Mesendoderm (in vitro differentiated cells): Measurements from ENCODE around the gene RNF130.

ENCODE experiments used
- DNase-seq: peaks from one replicate; pipeline ENCODE4 v3.0.0; 2013
- H2AK5ac ChIP-seq: 2 replicates; pipeline ENCODE4 v1.6.1; 2013; ENCODE audit warnings: low read length, inconsistent platforms
- H2BK120ac ChIP-seq: 2 replicates; pipeline ENCODE4 v1.6.1; 2013; ENCODE audit warnings: low read depth, mild to moderate bottlenecking, low read length, moderate library complexity, mixed read lengths
- H2BK15ac ChIP-seq: replicated peaks from 2 replicates; pipeline ENCODE4 v1.6.1; 2013; ENCODE audit warnings: low read depth, mild to moderate bottlenecking, moderate library complexity
- H2BK5ac ChIP-seq: 2 replicates; pipeline ENCODE4 v1.6.1; 2013; ENCODE audit warnings: low read length, inconsistent platforms
- H3K18ac ChIP-seq: 2 replicates; pipeline ENCODE4 v1.6.1; 2013; ENCODE audit warnings: mild to moderate bottlenecking, low read length, mixed read lengths
- H3K23ac ChIP-seq: one replicate; pipeline ENCODE4 v1.6.1; 2013; ENCODE audit warnings: low read length
- H3K27ac ChIP-seq: 2 replicates; pipeline ENCODE4 v1.5.1; 2013; ENCODE audit warnings: low read depth, mild to moderate bottlenecking, inconsistent platforms, low read length, moderate library complexity
- H3K27me3 ChIP-seq: 2 replicates; pipeline ENCODE4 v1.6.1; 2013; ENCODE audit warnings: low read length, control low read depth, mild to moderate bottlenecking, inconsistent platforms; ENCODE audit not compliant: insufficient read depth, poor library complexity
- H3K36me3 ChIP-seq: 2 replicates; pipeline ENCODE4 v1.6.1; 2013; ENCODE audit warnings: low read length, inconsistent platforms; ENCODE audit not compliant: control insufficient read depth, insufficient read depth
- H3K4ac ChIP-seq: one replicate; pipeline ENCODE4 v1.6.1; 2013; ENCODE audit warnings: low read depth, mild to moderate bottlenecking, low read length, moderate library complexity
- H3K4me1 ChIP-seq: 2 replicates; pipeline ENCODE4 v1.6.1; 2013; ENCODE audit warnings: low read depth, low read length, inconsistent platforms; ENCODE audit not compliant: control insufficient read depth
- H3K4me2 ChIP-seq: 2 replicates; pipeline ENCODE4 v1.6.1; 2013; ENCODE audit warnings: low read length
- H3K4me3 ChIP-seq: 2 replicates; pipeline ENCODE4 v1.5.1; 2013; ENCODE audit warnings: mild to moderate bottlenecking, low read length
- H3K56ac ChIP-seq: one replicate; pipeline ENCODE4 v1.6.1; 2013; ENCODE audit warnings: low read length
- H3K79me1 ChIP-seq: 2 replicates; pipeline ENCODE4 v1.6.1; 2013; ENCODE audit warnings: low read length, inconsistent platforms
- H3K79me2 ChIP-seq: 2 replicates; pipeline ENCODE4 v1.6.1; 2013; ENCODE audit warnings: mild to moderate bottlenecking, low read length; ENCODE audit not compliant: control insufficient read depth, insufficient read depth
- H3K9ac ChIP-seq: 2 replicates; pipeline ENCODE4 v1.6.1; 2013; ENCODE audit warnings: low read length, inconsistent platforms
- H4K5ac ChIP-seq: one replicate; pipeline ENCODE4 v1.6.1; 2013; ENCODE audit warnings: low read length
- H4K8ac ChIP-seq: one replicate; pipeline ENCODE4 v1.6.1; 2013; ENCODE audit warnings: low read depth, mild to moderate bottlenecking, control low read depth, low read length, moderate library complexity
- WGBS: extraction: QIAGEN DNeasy Blood & Tissue Kit; methylation state at CpG from one replicate; pipeline ENCODE4 v1.1.7; 2013; ENCODE audit warnings: low lambda C conversion rate, missing lambda C conversion rate; ENCODE audit not compliant: insufficient coverage; ENCODE audit errors: extremely low coverage; 5-methylcytosine and 5-hydroxymethylcytosine counted together

The RNF130 gene

GRCh38 chr5:180117000-180117725, 45.6 kb upstream of the RNF130 start:
- no peak overlapping the region for H3K18ac ChIP-seq
- no peaks in the 10 kb centered on the region for H3K36me3 ChIP-seq
- no peak overlapping the region for H3K4me2 ChIP-seq
- no peak overlapping the region for H2AK5ac ChIP-seq
- H2BK15ac ChIP-seq: no peak overlapping the region
- no peaks in the 10 kb centered on the region for H3K79me2 ChIP-seq
- H2BK5ac ChIP-seq: no peak overlapping the region
- H3K9ac ChIP-seq: no peak overlapping the region
- no peak overlapping the region for H3K27ac ChIP-seq
- no peak overlapping the region for H3K4ac ChIP-seq
- no peaks in the 10 kb centered on the region for H3K4me1 ChIP-seq
- no peak overlapping the region for H4K5ac ChIP-seq
- H2BK120ac ChIP-seq: no peak overlapping the region
- H4K8ac ChIP-seq: no peak overlapping the region
- no peak for DNase-seq
- no peak overlapping the region for H3K4me3 ChIP-seq
- WGBS: no CpG with 5 or more reads among the region's 14 CpGs
- H3K27me3 ChIP-seq: no peaks in the 10 kb centered on the region
- no peak overlapping the region for H3K56ac ChIP-seq
- H3K79me1 ChIP-seq: no peaks in the 10 kb centered on the region
- no peak overlapping the region for H3K23ac ChIP-seq

DNA sequence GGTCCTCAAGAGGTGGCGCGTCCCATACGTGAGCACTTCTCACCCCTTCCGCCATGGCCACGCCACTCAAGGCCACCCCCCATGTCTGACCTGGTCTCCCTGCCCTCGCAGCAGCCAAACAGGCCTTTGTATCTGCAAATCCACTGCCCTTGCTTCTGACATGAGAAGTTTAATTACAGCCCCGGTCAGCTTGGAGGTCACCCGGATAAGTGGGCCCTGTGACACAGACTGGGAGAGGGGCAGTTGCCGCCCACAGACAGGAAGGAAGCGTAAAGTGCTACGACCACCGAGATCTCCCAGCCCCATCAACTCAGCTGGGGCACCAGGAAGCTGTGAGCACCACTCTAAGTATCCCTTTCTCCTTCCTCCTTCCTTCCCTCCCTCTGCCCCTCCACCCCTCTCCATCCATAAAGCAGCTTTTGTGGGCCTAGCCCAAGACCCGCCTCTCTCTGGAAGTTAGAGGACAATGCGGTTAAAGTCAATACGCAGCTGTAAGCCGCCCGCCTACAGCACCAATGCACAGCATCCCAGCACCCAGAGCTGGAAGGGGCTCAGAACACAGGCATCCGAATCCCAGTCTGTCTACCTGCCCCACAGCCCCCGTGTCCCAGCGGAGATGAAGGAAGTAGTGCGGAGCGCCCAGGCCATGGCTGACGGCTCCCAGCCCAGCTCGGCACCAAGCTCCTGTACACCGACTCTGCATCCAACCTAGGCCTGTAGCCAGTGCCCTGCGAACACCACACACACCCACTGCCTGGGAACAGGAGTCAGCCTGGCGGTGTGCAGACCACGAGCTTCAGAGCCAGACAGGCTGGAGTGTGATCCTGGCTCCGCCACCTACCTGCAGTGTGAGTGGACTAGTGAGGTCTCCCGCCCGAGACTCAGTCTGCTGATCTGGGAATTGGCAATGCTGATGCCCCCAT, 44.8 kb upstream of the RNF130 start:
- Histone ChIP-seq H3K79me2 (no peaks in the 10 kb centered on the region), H3K27ac (no peak overlapping the region), H2BK120ac (no peak overlapping the region), H3K79me1 (no peaks in the 10 kb centered on the region), H3K27me3 (no peaks in the 10 kb centered on the region), H3K9ac (no peak overlapping the region), H4K5ac (no peak overlapping the region), H3K4me2 (no peak overlapping the region), H2AK5ac (no peak overlapping the region), H3K18ac (no peak overlapping the region), H2BK15ac (no peak overlapping the region), H3K36me3 (no peaks in the 10 kb centered on the region), H3K56ac (no peak overlapping the region), H2BK5ac (no peak overlapping the region), H3K4me1 (no peaks in the 10 kb centered on the region), H3K4me3 (no peak overlapping the region), H3K4ac (no peak overlapping the region), H3K23ac (no peak overlapping the region), H4K8ac (no peak overlapping the region)
- DNase-seq: no peak
- WGBS: no CpG with 5 or more reads among the region's 31 CpGs

DNA sequence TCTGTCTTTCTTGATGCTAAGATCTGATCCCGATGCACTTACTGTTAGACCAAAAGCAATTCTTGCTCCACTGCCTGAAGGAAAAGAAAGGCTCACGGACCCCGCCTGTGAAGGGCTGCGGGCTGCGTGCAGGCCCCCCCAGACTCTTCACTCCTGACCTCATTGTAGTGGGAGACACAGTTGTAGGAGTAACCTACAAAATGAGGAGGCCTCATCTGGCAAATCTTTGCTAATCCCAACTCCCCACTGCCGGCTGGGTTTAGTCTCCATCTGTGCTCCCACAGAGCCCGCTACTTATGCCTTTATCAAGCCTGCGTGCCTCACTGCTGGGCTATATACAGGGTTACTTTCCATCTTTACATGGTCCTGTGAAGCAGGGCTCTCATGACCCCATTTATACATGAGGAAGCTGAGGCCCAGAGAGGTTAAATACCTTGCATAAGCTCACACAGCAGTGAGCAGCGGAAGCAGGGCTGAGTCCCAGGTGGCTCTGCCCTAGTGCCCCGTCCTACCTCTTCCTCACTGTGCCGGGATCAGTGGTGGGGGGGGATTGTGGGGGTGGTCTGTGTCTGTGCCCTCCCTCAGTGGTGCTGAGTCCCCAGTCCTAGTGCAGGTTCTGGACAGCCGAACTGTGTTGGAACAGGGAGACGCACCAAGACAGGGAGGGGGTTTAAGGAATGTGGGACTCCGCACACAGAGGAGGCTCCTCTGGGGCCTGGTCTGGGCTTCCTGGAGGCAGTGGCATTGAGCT, 43.9 kb upstream of the RNF130 start:
- DNase-seq: no peak
- Histone ChIP-seq H3K27me3 (no peaks in the 10 kb centered on the region), H4K5ac (no peak overlapping the region), H3K36me3 (no peaks in the 10 kb centered on the region), H3K4me3 (no peak overlapping the region), H2BK120ac (no peak overlapping the region), H3K18ac (no peak overlapping the region), H3K56ac (no peak overlapping the region), H4K8ac (no peak overlapping the region), H2BK5ac (no peak overlapping the region), H3K27ac (no peak overlapping the region), H3K4ac (no peak overlapping the region), H3K4me2 (no peak overlapping the region), H3K79me2 (no peaks in the 10 kb centered on the region), H3K9ac (no peak overlapping the region), H2BK15ac (no peak overlapping the region), H3K23ac (no peak overlapping the region), H2AK5ac (no peak overlapping the region), H3K4me1 (no peaks in the 10 kb centered on the region), H3K79me1 (no peaks in the 10 kb centered on the region)
- no CpG with 5 or more reads among the region's 14 CpGs for WGBS

GRCh38 chr5:180114304-180115003, 42.9 kb upstream of the RNF130 start:
- Histone ChIP-seq H3K4me2 (no peak overlapping the region), H3K18ac (no peak overlapping the region), H3K23ac (no peak overlapping the region), H3K4me3 (no peak overlapping the region), H3K4me1 (no peaks in the 10 kb centered on the region), H2BK15ac (no peak overlapping the region), H3K36me3 (no peaks in the 10 kb centered on the region), H2AK5ac (no peak overlapping the region), H3K56ac (no peak overlapping the region), H3K4ac (no peak overlapping the region), H4K8ac (no peak overlapping the region), H3K79me2 (no peaks in the 10 kb centered on the region), H3K27me3 (no peaks in the 10 kb centered on the region), H4K5ac (no peak overlapping the region), H2BK5ac (no peak overlapping the region), H3K79me1 (no peaks in the 10 kb centered on the region), H3K27ac (no peak overlapping the region), H2BK120ac (no peak overlapping the region), H3K9ac (no peak overlapping the region)
- no peak for DNase-seq
- WGBS: no CpG with 5 or more reads among the region's 23 CpGs

DNA sequence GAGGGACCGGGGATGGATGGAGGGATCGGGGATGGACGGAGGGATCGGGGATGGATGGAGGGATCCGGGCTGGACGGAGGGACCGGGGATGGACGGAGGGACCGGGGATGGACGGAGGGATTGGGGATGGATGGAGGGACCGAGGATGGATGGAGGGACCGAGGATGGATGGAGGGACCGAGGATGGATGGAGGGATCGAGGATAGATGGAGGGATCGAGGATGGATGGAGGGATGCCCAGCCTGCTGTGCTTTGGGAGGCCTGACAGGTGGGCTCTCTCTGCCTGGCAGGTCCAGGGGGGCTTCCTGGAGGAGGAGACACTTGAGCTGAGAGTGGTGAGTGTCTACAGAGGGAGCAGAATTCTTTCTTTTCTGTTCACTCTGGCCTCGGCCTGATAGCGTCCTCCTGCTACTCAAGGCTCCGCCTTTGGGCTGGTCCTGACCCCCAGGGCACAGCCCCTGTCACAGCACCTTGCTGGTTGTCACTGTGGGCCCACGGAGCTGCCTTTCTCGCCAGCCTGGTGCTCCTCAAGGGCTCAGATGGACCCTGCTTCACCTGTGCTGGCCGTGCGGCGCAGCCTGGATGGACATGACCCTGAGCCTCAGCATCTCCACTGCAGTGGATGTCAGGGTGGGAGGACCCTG, 42.2 kb upstream of the RNF130 start:
- Histone ChIP-seq H3K9ac (no peak overlapping the region), H4K5ac (no peak overlapping the region), H4K8ac (no peak overlapping the region), H3K56ac (no peak overlapping the region), H2BK15ac (no peak overlapping the region), H2BK120ac (no peak overlapping the region), H3K4ac (no peak overlapping the region), H3K27me3 (no peaks in the 10 kb centered on the region), H3K23ac (no peak overlapping the region), H3K4me3 (no peak overlapping the region), H2BK5ac (no peak overlapping the region), H3K4me1 (no peaks in the 10 kb centered on the region), H3K36me3 (no peaks in the 10 kb centered on the region), H3K79me2 (no peaks in the 10 kb centered on the region), H3K27ac (no peak overlapping the region), H2AK5ac (no peak overlapping the region), H3K4me2 (no peak overlapping the region), H3K79me1 (no peaks in the 10 kb centered on the region), H3K18ac (no peak overlapping the region)
- WGBS: 100% methylated on average over 2 of the region's 23 CpGs
- DNase-seq: no peak
